NCI-H2081 treated with DMSO at 0.1 percent for 48 hours (cell line): ENCODE data around the gene ATPAF1.
"Not testable (repeated sequence)": the region's sequence is repeated elsewhere in the genome, so short reads cannot be mapped to it uniquely, and the experiment has no call there.

ENCODE experiments used
- DNase-seq: peaks from one replicate; lab custom pipeline; 2025; lab: John Stamatoyannopoulos, UW

The ATPAF1 gene

GRCh38 chr1:46681333-46682034 is 13.3 kb upstream of the ATPAF1 start:
- no peak for DNase-seq

DNA sequence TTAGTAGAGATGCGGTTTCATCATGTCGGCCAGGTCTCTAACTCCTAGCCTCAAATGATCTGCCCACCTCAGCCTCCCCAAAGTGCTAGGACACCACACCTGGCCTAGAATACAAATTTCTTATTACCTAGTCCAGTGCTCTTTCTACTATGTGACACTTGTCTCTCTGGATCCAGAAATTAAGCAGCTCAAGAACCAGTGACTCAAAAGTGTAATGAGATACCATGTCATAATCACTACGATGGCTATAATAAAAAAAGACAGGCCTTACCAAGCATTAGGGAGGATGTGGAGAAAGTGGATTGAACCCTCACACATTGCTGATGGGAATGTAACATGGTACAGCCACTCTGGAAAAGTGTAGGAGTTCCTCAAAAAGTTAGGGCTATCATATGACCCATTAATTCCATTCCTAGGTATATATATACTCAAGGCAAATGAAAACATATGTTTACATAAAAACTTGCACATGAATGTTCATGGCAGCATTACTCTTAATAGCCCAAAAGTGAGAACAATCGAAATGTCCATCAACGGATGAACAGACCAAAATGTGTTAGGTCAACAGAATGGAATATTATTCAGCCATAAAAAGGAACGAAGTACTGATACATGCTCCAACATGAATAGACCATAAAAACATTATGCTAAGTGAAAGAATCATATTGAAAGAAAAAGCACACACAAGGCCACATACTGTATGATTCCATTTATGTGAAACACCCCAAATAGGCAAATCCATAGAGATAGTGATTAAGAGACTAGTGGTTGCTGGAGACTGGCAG is 11.8 kb upstream of the ATPAF1 start:
- no peak for DNase-seq

GRCh38 chr1:46677339-46677738 is 9.2 kb upstream of the ATPAF1 start:
- DNase-seq = no peak

- DNase-seq = no peak
These were observed 8.4 kb upstream of the ATPAF1 start for GRCh38 chr1:46676531-46676930.

GRCh38 chr1:46675549-46676314 is 7.6 kb upstream of the ATPAF1 start:
- DNase-seq = no peak

- DNase-seq = no peak
These were observed 5.6 kb upstream of the ATPAF1 start for GRCh38 chr1:46673749-46674182.

- no peak for DNase-seq
These were observed 4.5 kb upstream of the ATPAF1 start for GRCh38 chr1:46672696-46673095.

GRCh38 chr1:46671554-46671953 is 3.4 kb upstream of the ATPAF1 start, which contains the start of gene TEX38:
TSS of gene TEX38 (plus strand) at chr1:46671854. CDS start at chr1:46671935, 81 bp downstream.
- DNase-seq = no peak

- DNase-seq = no peak
These were observed 2.0 kb upstream of the ATPAF1 start for GRCh38 chr1:46670134-46670533.

- DNase-seq = no peak
These were observed 2.2 kb downstream of the ATPAF1 start for GRCh38 chr1:46665983-46666382.

GRCh38 chr1:46662919-46663318 is 5.2 kb downstream of the ATPAF1 start:
- DNase-seq = not testable (repeated sequence)

DNA sequence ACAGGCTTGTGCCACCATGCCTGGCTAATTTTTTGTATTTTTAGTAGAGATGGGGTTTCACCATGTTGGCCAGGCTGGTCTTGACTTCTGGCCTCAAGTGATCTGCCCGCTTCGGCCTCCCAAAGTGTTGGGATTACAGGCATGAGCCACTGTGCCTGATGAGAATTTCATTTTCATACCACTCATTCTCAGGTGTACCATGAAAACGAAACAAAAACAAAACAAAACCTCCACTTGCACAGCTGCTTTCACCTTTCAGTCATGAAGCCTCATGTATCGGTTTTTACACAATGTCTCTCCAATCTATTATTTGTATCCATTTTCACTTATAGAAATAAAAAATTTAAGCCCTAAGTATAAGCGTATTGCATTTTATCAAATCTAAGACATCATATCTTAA is 8.0 kb downstream of the ATPAF1 start:
- not testable (repeated sequence) for DNase-seq

DNA sequence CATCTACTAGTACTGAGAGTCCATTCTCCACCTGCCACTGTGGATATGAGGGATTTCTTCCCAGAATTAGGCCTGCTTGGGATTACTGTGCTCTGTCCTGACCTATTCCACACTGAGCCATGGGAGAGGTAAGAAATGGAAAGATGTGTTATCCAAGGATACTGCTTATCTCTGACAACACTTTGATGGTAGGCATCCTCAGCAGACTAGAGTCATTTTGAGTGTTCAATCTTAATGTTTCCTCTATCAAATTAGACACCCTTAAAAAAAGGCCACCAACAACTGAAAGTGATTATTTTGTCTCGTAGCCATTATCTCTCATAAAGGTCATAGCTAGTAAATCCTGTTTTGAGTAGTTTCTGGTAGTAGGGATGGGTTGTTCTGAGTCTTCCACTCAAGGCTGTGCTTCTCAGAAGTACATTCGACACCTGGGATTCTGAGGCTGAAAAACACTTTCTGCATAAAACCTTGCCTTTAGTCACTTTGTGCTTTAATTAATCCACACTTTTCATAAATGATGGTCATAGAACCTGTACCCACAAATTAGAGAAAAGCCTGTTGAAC is 8.8 kb downstream of the ATPAF1 start:
- no peak for DNase-seq

DNA sequence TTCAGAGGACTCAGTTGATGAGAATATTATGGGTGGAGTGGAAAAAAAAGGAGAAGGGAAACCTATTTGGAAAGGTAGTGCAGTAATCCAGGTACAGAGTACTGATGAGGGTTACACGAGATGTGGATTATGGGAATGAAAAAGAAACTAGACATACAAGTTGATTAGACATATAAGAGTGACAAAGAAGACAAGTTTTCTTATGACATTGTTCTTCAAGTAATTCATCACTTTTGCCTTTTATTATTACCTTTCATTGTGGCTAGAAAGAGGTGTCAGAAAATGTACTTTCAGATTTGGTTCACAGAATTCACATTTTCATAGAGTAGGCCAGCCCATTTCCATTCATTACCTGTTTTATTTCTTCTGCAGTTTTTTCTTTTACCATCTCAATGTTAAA is 10.4 kb downstream of the ATPAF1 start:
- no peak for DNase-seq

GRCh38 chr1:46656643-46657042 is 11.5 kb downstream of the ATPAF1 start:
- DNase-seq = no peak

GRCh38 chr1:46655848-46656247 is 12.3 kb downstream of the ATPAF1 start:
- no peak for DNase-seq

- not testable (repeated sequence) for DNase-seq
These were observed 13.5 kb downstream of the ATPAF1 start for GRCh38 chr1:46654698-46655097.

- no peak for DNase-seq
These were observed 14.2 kb downstream of the ATPAF1 start for GRCh38 chr1:46654012-46654411.

DNA sequence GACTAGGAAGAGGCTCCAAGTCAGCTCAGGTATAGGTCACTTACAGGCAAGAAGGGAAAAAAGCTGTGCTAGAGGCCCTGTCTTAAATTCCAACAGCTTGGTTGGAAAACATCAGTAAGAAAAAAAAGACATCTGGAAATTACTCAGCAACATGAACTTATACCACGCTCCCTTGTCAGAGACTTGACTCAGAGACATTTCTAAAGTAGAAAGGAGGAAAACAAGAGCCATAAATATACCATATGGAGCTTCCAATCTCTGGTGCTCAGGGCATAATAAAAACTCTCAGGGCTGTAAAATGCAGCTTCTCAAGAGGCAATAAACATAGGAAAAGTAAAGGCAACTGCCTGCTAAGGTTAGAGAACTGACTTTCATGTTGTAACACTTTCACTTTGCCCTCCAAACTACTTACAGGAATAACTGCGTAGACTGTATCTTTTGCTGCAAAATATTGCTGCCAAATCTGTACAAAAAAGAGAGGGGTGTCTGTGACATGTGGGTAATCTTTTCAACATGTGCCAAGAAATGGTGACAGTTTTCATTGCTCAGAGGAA is 14.7 kb downstream of the ATPAF1 start:
- no peak for DNase-seq

GRCh38 chr1:46652321-46653100 is 15.7 kb downstream of the ATPAF1 start:
- no peak for DNase-seq

DNA sequence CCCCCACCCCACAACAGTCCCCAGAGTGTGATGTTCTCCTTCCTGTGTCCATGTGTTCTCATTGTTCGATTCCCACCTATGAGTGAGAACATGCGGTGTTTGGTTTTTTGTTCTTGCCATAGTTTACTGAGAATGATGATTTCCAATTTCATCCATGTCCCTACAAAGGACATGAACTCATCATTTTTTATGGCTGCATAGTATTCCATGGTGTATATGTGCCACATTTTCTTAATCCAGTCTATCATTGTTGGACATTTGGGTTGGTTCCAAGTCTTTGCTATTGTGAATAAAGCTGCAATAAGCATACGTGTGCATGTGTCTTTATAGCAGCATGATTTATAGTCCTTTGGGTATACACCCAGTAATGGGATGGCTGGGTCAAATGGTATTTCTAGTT is 17.0 kb downstream of the ATPAF1 start:
- not testable (repeated sequence) for DNase-seq
